GM18861 (cell line): ENCODE data around the gene CFAP100.

Experiments used
- ATAC-seq: cut with Tn5 transposase; IDR thresholded peaks from one replicate; pipeline ENCODE4 v1.9.1; 2021; ENCODE audit not compliant: unreplicated experiment

The CFAP100 gene

GRCh38 chr3:126399351-126399735, 4.6 kb downstream of the CFAP100 start:
- peak; percentile 60 for ATAC-seq

- ATAC-seq, result no peak
Observed at GRCh38 chr3:126399756-126400155, 5.0 kb downstream of the CFAP100 start.

- no peak for ATAC-seq
Observed at GRCh38 chr3:126401611-126402160, 7.0 kb downstream of the CFAP100 start.

GRCh38 chr3:126402178-126402577, 7.5 kb downstream of the CFAP100 start:
- ATAC-seq, result no peak

GRCh38 chr3:126402666-126403302, 8.1 kb downstream of the CFAP100 start:
- ATAC-seq, result no peak

- no peak for ATAC-seq
Observed at GRCh38 chr3:126406389-126407296, 11.9 kb downstream of the CFAP100 start.

- ATAC-seq, result no peak
Observed at GRCh38 chr3:126407412-126408044, 12.8 kb downstream of the CFAP100 start.

GRCh38 chr3:126408099-126408498, 13.4 kb downstream of the CFAP100 start:
- ATAC-seq, result no peak

GRCh38 chr3:126412841-126413692, 18.4 kb downstream of the CFAP100 start:
- no peak for ATAC-seq

GRCh38 chr3:126413693-126414080, 19.0 kb downstream of the CFAP100 start:
- ATAC-seq, result no peak

GRCh38 chr3:126414406-126414805, 19.7 kb downstream of the CFAP100 start:
- ATAC-seq, result no peak

- ATAC-seq, result no peak
Observed at GRCh38 chr3:126414961-126415660, 20.4 kb downstream of the CFAP100 start.

- no peak for ATAC-seq
Observed at GRCh38 chr3:126415661-126416591, 21.2 kb downstream of the CFAP100 start.

- no peak for ATAC-seq
Observed at GRCh38 chr3:126416943-126417342, 22.2 kb downstream of the CFAP100 start.

GRCh38 chr3:126417515-126417914, 22.8 kb downstream of the CFAP100 start:
- no peak for ATAC-seq

- ATAC-seq, result no peak
Observed at GRCh38 chr3:126417981-126418530, 23.3 kb downstream of the CFAP100 start.

GRCh38 chr3:126418661-126419131, 24.0 kb downstream of the CFAP100 start:
- ATAC-seq, result no peak

GRCh38 chr3:126419151-126419703, 24.5 kb downstream of the CFAP100 start:
- ATAC-seq, result no peak
